Endothelial cell of umbilical vein (primary cell): ENCODE measurements around the gene ANO6. TPM values are rescaled to one million over a fixed set of nuclear protein-coding genes. Genes with fewer than 3 reads are reported as not detected.

Experiments used
- BruUV-seq: library from RNA; stranded (reverse); fragments of 400-500 nt; replicated peaks from 2 replicates; lab custom pipeline; 2021; lab: Mats Ljungman, UMichigan
- CTCF ChIA-PET: fragments of 300-600, 350-600 bp; sonication (Branson Sonifier 250); formaldehyde crosslinking; loops from one replicate; lab custom pipeline; 2021; ENCODE audit warnings: antibody characterized with exemption, inconsistent platforms; lab: Charles Lee
- POLR2A ChIA-PET: fragments of 300-600, 350-600 bp; sonication (Branson Sonifier 250); formaldehyde crosslinking; loops from one replicate; lab custom pipeline; 2021; ENCODE audit warnings: antibody characterized with exemption, inconsistent platforms; lab: Charles Lee
- DNase-seq: peaks from one replicate; pipeline ENCODE4 v3.0.0-alpha.2; 2011; ENCODE audit warnings: low read depth, low spot score
- FAIRE-seq: peaks from 2 replicates; lab custom pipeline; 2011; peaks lifted over from hg19 to GRCh38; lab: Jason Lieb, UNC
- H2AFZ ChIP-seq: 2 replicates; pipeline ENCODE4 v1.6.0; 2012; ENCODE audit warnings: low read depth, low read length, control low read depth, inconsistent platforms
- H3K27ac ChIP-seq: 2 replicates; pipeline ENCODE4 v1.5.1; 2011; ENCODE audit warnings: low read depth, mild to moderate bottlenecking, control low read depth, low read length, moderate library complexity; ENCODE audit not compliant: insufficient read depth
- H3K27me3 ChIP-seq, 2 experiments: 2 replicates each; pipeline versions ENCODE4 v1.6.0 to v1.6.1; 2011; ENCODE audit warnings: low read length in 2 of 2, mixed read lengths in 1 of 2; ENCODE audit not compliant: control insufficient read depth in 2 of 2, insufficient read depth in 2 of 2
- H3K36me3 ChIP-seq, 2 experiments: 2 replicates in 1 of 2; 3 replicates in 1 of 2; pipeline ENCODE4 v1.5.1; 2011; ENCODE audit warnings: low read length in 2 of 2, mild to moderate bottlenecking in 1 of 2, moderate library complexity in 1 of 2; ENCODE audit not compliant: control insufficient read depth in 2 of 2, insufficient read depth in 2 of 2; ENCODE audit errors: extremely low read depth in 1 of 2
- H3K4me1 ChIP-seq: 3 replicates; pipeline ENCODE4 v1.5.1; 2011; ENCODE audit warnings: mild to moderate bottlenecking, low read length; ENCODE audit not compliant: control insufficient read depth, insufficient read depth; ENCODE audit errors: extremely low read depth
- H3K4me2 ChIP-seq: 2 replicates; pipeline ENCODE4 v1.6.1; 2011; ENCODE audit warnings: low read length, control low read depth, mixed read lengths; ENCODE audit not compliant: insufficient read depth
- H3K4me3 ChIP-seq, 3 experiments: fragments of 200-600 bp in 1 of 3; sonication (generic), shearing (Covaris generic) in 1 of 3; replicated peaks in 1 of 3; 2 replicates each; pipeline ENCODE4 v1.5.1; 2011 to 2016; ENCODE audit warnings: control low read depth in 3 of 3, low read length in 3 of 3, mild to moderate bottlenecking in 2 of 3, inconsistent platforms in 1 of 3, low read depth in 1 of 3, moderate library complexity in 1 of 3; ENCODE audit not compliant: insufficient read depth in 1 of 3
- H3K79me2 ChIP-seq: 2 replicates; pipeline ENCODE4 v1.6.0; 2012; ENCODE audit warnings: low read length, inconsistent platforms; ENCODE audit not compliant: control insufficient read depth, insufficient read depth
- H3K9ac ChIP-seq: replicated peaks from 2 replicates; pipeline ENCODE3; 2011; ENCODE audit warnings: low read length, control low read depth; ENCODE audit not compliant: insufficient read depth; ENCODE audit errors: extremely low read depth
- H3K9me1 ChIP-seq: replicated peaks from 3 replicates; pipeline ENCODE4 v1.6.0; 2011; ENCODE audit warnings: mild to moderate bottlenecking, low read length; ENCODE audit not compliant: control insufficient read depth, insufficient read depth; ENCODE audit errors: extremely low read depth
- H3K9me3 ChIP-seq: replicated peaks from 2 replicates; pipeline ENCODE4 v1.5.1; 2012; ENCODE audit warnings: low read length, inconsistent platforms; ENCODE audit not compliant: control insufficient read depth, insufficient read depth
- H4K20me1 ChIP-seq: replicated peaks from 2 replicates; pipeline ENCODE3; 2011; ENCODE audit warnings: mild to moderate bottlenecking, low read length; ENCODE audit not compliant: control insufficient read depth, insufficient read depth; ENCODE audit errors: extremely low read depth
- CTCF ChIP-seq, 2 donors: IDR thresholded peaks; 1 replicate in 1 of 2; 2 replicates in 1 of 2; pipeline ENCODE4 v1.5.1; 2011; ENCODE audit warnings: low read length in 2 of 2, mild to moderate bottlenecking in 2 of 2, moderate library complexity in 2 of 2, control low read depth in 1 of 2, inconsistent platforms in 1 of 2, low read depth in 1 of 2; ENCODE audit not compliant: insufficient read depth in 1 of 2; ENCODE audit errors: extremely low read depth in 1 of 2
- EZH2 ChIP-seq: IDR thresholded peaks from 2 replicates; pipeline ENCODE4 v1.6.1; 2012; ENCODE audit warnings: borderline replicate concordance, low read depth, mild to moderate bottlenecking, moderate library complexity, low read length, inconsistent platforms; ENCODE audit not compliant: severe bottlenecking
- FOS ChIP-seq: IDR thresholded peaks from 2 replicates; pipeline ENCODE4 v1.6.1; 2011; ENCODE audit warnings: mild to moderate bottlenecking, low read length, moderate library complexity, borderline replicate concordance; ENCODE audit not compliant: insufficient read depth
- GATA2 ChIP-seq: IDR thresholded peaks from 2 replicates; pipeline ENCODE4 v1.7.0; 2011; ENCODE audit warnings: low read depth, mild to moderate bottlenecking, moderate library complexity, mixed read lengths, low read length; ENCODE audit not compliant: insufficient read length, insufficient read depth
- JUN ChIP-seq: IDR thresholded peaks from 2 replicates; pipeline ENCODE4 v1.6.1; 2011; ENCODE audit warnings: borderline replicate concordance, low read depth; ENCODE audit not compliant: insufficient read length, insufficient read depth
- MAX ChIP-seq: IDR thresholded peaks from 2 replicates; pipeline ENCODE4 v1.6.1; 2011; ENCODE audit not compliant: insufficient read depth, insufficient read length
- MYC ChIP-seq: IDR thresholded peaks from one replicate; pipeline ENCODE4 v1.6.1; 2011; ENCODE audit warnings: mild to moderate bottlenecking, low read depth, low read length
- POLR2A ChIP-seq: IDR thresholded peaks from 2 replicates; pipeline ENCODE4 v1.6.1; 2012; ENCODE audit warnings: low read depth, mild to moderate bottlenecking, control low read depth, low read length
- POLR2AphosphoS5 ChIP-seq: IDR thresholded peaks from 2 replicates; pipeline ENCODE4 v1.6.1; 2012; ENCODE audit warnings: low read depth, mild to moderate bottlenecking, control low read depth, low read length, moderate library complexity; ENCODE audit not compliant: insufficient read depth
- dilution Hi-C: fragments of 300-500 bp; cut with MboI; formaldehyde crosslinking; loops from one replicate; pipeline ENCODE4 v1.15.0; 2019; ENCODE audit warnings: low sequenced_read_pairs; ENCODE audit not compliant: extremely low pct_ligation_motif_present
- intact Hi-C: fragments of 100-400 bp; cut with micrococcal nuclease; formaldehyde crosslinking; loops from one replicate; pipeline ENCODE4 v1.10.0; 2022
- polyA plus RNA-seq, 4 experiments: library from polyadenylated mRNA; depleted of rRNA in 3 of 4; stranded (reverse) in 3 of 4; unstranded in 1 of 4; fragments of >200 nt; gene quantifications; 2 replicates each; pipeline versions ENCODE4 v1.2.1 to v1.2.3, GENCODE V29; 2011 to 2012; ENCODE audit warnings: missing spikeins in 1 of 4
- total RNA-seq: library from RNA; stranded (reverse); gene quantifications from 2 replicates; pipeline ENCODE4 v1.2.3, GENCODE V29; 2021

Gene ANO6
- total and polyA plus RNA-seq, 2 donors (not counting 3 experiments of a cell fraction or from before 2014, with no cell fraction given) = 21.3 to 67.6 TPM

- Histone ChIP-seq H3K27me3 (no peaks in the 10 kb centered on the region), H3K27ac (no peak overlapping the region), H4K20me1 (no peaks in the 10 kb centered on the region), H3K9me1 (no peaks in the 10 kb centered on the region), H3K4me3 (no peak overlapping the region), H3K4me2 (no peak overlapping the region), H3K4me1 (peaks cover 12% of the 10 kb centered on the region), H3K9me3 (no peaks in the 10 kb centered on the region), H2AFZ (no peak overlapping the region), H3K9ac (no peak overlapping the region), H3K36me3 (no peaks in the 10 kb centered on the region), H3K79me2 (peaks cover 40% of the 10 kb centered on the region)
- intact Hi-C loops = no loop called here
- no peak for DNase-seq
- dilution Hi-C loops = no loop called here
- no peak for FAIRE-seq
- TF ChIP-seq FOS = no peak
- no peak for TF ChIP-seq MAX
- TF ChIP-seq GATA2 = no peak
- TF ChIP-seq JUN = no peak
- ChIA-PET POLR2A (no interaction called here), CTCF (interaction anchor here (0.8 kb wide), 1 partner anchor 39 kb away, joined by 3 read pairs; the partner anchor contains the start of gene ANO6)
- BruUV-seq = no TSS peak
These were observed 38.4 kb downstream of the ANO6 start for GRCh38 chr12:45254254-45254653.

GRCh38 chr12:45256721-45257120 is 40.8 kb downstream of the ANO6 start:
- FAIRE-seq = no peak
- Histone ChIP-seq H3K9ac (no peak overlapping the region), H3K9me1 (no peaks in the 10 kb centered on the region), H3K36me3 (no peaks in the 10 kb centered on the region), H3K4me3 (no peak overlapping the region), H3K4me2 (no peak overlapping the region), H3K9me3 (no peaks in the 10 kb centered on the region), H3K27ac (no peak overlapping the region), H3K79me2 (peaks cover 27% of the 10 kb centered on the region), H4K20me1 (no peaks in the 10 kb centered on the region), H3K4me1 (peaks cover 25% of the 10 kb centered on the region), H3K27me3 (no peaks in the 10 kb centered on the region), H2AFZ (no peak overlapping the region)
- TF ChIP-seq JUN = no peak
- TF ChIP-seq MYC = no peak
- TF ChIP-seq CTCF (IDR thresholded peaks at IDR 0.05; ENCODE audit: extremely low read depth in 1 of 2, insufficient read depth in 1 of 2, low read depth in 1 of 2, low read length in 2 of 2) = no peak
- TF ChIP-seq POLR2AphosphoS5 = no peak
- TF ChIP-seq POLR2A = no peak
- no peak for TF ChIP-seq MAX
- TF ChIP-seq FOS = no peak
- TF ChIP-seq EZH2 = no peak
- no peak for TF ChIP-seq GATA2
- dilution Hi-C loops = no loop called here
- DNase-seq = no peak
- intact Hi-C loops = no loop called here
- POLR2A ChIA-PET = interaction anchor here (1.8 kb wide), 1 partner anchor 12 kb away, joined by 4 read pairs; no protein-coding TSS in a partner anchor
- no TSS peak for BruUV-seq
- CTCF ChIA-PET = interaction anchor here (1.5 kb wide), 1 partner anchor 41 kb away, joined by 3 read pairs; the partner anchor contains the start of gene ANO6
